HCT116 (cell line): ENCODE measurements around the gene CUX1. TPM values are rescaled to one million over a fixed set of nuclear protein-coding genes. Genes with fewer than 3 reads are reported as not detected.

Experiments
- ATAC-seq: fragments of 200-7000 bp; cut with Tn5 transposase; 2 replicates; pipeline ENCODE4 v1.9.1; 2020; ENCODE audit warnings: mild to moderate bottlenecking, moderate library complexity
- BruUV-seq: library from RNA; stranded (reverse); fragments of 400-500 nt; replicated peaks from 2 replicates; lab custom pipeline; 2021; lab: Mats Ljungman, UMichigan
- CTCF ChIA-PET: fragments of 300-600 bp; sonication (Branson Sonifier 250); formaldehyde crosslinking; loops from one replicate; lab custom pipeline; 2021; ENCODE audit warnings: antibody characterized with exemption; lab: Charles Lee
- POLR2A ChIA-PET: fragments of 300-600, 350-600 bp; sonication (Branson Sonifier 250); formaldehyde crosslinking; loops from one replicate; lab custom pipeline; 2021; ENCODE audit warnings: antibody characterized with exemption; lab: Charles Lee
- RAD21 ChIA-PET, 2 experiments: fragments of 300-600 bp; sonication (Branson Sonifier 250); formaldehyde crosslinking; loops; one replicate each; lab custom pipeline; 2023; ENCODE audit warnings: low total read pairs in 2 of 2; ENCODE audit not compliant: uncharacterized antibody in 2 of 2, unreplicated experiment in 2 of 2, low non-redundant PET in 1 of 2; lab: Charles Lee
- DNase-seq: peaks from one replicate; pipeline ENCODE4 v3.0.0-alpha.2; 2010; ENCODE audit warnings: low read depth, low spot score
- H2AFZ ChIP-seq: fragments of 200-600 bp; shearing (Covaris generic), sonication (generic); 2 replicates; pipeline ENCODE4 v1.6.1; 2017; ENCODE audit warnings: low read depth, mixed run types, mixed read lengths, antibody characterized with exemption, low read length; ENCODE audit not compliant: poor library complexity, severe bottlenecking
- H3K27ac ChIP-seq: 2 replicates; pipeline ENCODE4 v1.5.1; 2012; ENCODE audit warnings: low read depth, low read length
- H3K27me3 ChIP-seq: fragments of 200-600 bp; sonication (generic); 2 replicates; pipeline ENCODE4 v1.6.1; 2016; ENCODE audit warnings: mixed run types, low read length, mixed read lengths; ENCODE audit not compliant: insufficient read depth
- H3K36me3 ChIP-seq, 2 experiments: fragments of 200-500 bp in 1 of 2; fragments of 200-600 bp in 1 of 2; sonication (Bioruptor generic) in 1 of 2; sonication (generic) in 1 of 2; 2 replicates each; pipeline versions ENCODE4 v1.5.1 to v1.6.1; 2014 to 2016; ENCODE audit warnings: low read length in 2 of 2, inconsistent platforms in 1 of 2, mixed read lengths in 1 of 2, mixed run types in 1 of 2; ENCODE audit not compliant: insufficient read depth in 2 of 2, control insufficient read depth in 1 of 2
- H3K4me1 ChIP-seq, 2 experiments: fragments of 200-600 bp in 1 of 2; sonication (generic) in 1 of 2; 2 replicates each; pipeline versions ENCODE4 v1.5.1 to v1.6.1; 2012 to 2017; ENCODE audit warnings: low read length in 2 of 2, inconsistent platforms in 1 of 2, mild to moderate bottlenecking in 1 of 2, mixed read lengths in 1 of 2, mixed run types in 1 of 2, moderate library complexity in 1 of 2; ENCODE audit not compliant: insufficient read depth in 2 of 2, control insufficient read depth in 1 of 2
- H3K4me2 ChIP-seq: fragments of 200-600 bp; sonication (generic); 2 replicates; pipeline ENCODE4 v1.6.1; 2017; ENCODE audit warnings: mixed run types, low read length, mixed read lengths
- H3K4me3 ChIP-seq, 2 experiments: fragments of 200-600 bp in 1 of 2; sonication (generic) in 1 of 2; replicated peaks in 1 of 2; 2 replicates each; pipeline ENCODE4 v1.5.1; 2011 to 2016; ENCODE audit warnings: low read length in 2 of 2, control low read depth in 1 of 2, low read depth in 1 of 2, mild to moderate bottlenecking in 1 of 2, mixed read lengths in 1 of 2, mixed run types in 1 of 2
- H3K79me2 ChIP-seq: fragments of 200-600 bp; sonication (generic); 2 replicates; pipeline ENCODE4 v1.6.1; 2017; ENCODE audit warnings: mild to moderate bottlenecking, mixed run types, low read length, moderate library complexity, mixed read lengths; ENCODE audit not compliant: insufficient read depth
- H3K9ac ChIP-seq: fragments of 200-600 bp; sonication (generic); 2 replicates; pipeline ENCODE4 v1.6.1; 2016; ENCODE audit warnings: low read length, mixed read lengths
- H3K9me2 ChIP-seq: fragments of 200-600 bp; sonication (generic), shearing (Covaris generic); 2 replicates; pipeline ENCODE4 v1.6.1; 2017; ENCODE audit warnings: mixed run types, mild to moderate bottlenecking, moderate library complexity; ENCODE audit not compliant: insufficient read depth
- H3K9me3 ChIP-seq, 2 experiments: fragments of 200-500 bp in 1 of 2; fragments of 200-600 bp in 1 of 2; sonication (Bioruptor generic) in 1 of 2; sonication (generic) in 1 of 2; 2 replicates each; pipeline ENCODE4 v1.6.1; 2014 to 2017; ENCODE audit warnings: low read length in 2 of 2, mixed read lengths in 2 of 2, inconsistent platforms in 1 of 2, low read depth in 1 of 2, mild to moderate bottlenecking in 1 of 2, mixed run types in 1 of 2, moderate library complexity in 1 of 2; ENCODE audit not compliant: control insufficient read depth in 1 of 2, insufficient read depth in 1 of 2
- H4K20me1 ChIP-seq: fragments of 200-600 bp; sonication (generic), shearing (Covaris generic); 2 replicates; pipeline ENCODE4 v1.6.1; 2017; ENCODE audit warnings: mixed run types, mild to moderate bottlenecking, moderate library complexity; ENCODE audit not compliant: insufficient read depth
- ATF3 ChIP-seq: IDR thresholded peaks from 2 replicates; pipeline ENCODE4 v1.6.1; 2012
- CBX3 ChIP-seq: IDR thresholded peaks from 2 replicates; pipeline ENCODE4 v1.6.1; 2012; ENCODE audit warnings: low read depth
- CEBPB ChIP-seq: IDR thresholded peaks from 2 replicates; pipeline ENCODE4 v1.6.1; 2012; ENCODE audit warnings: low read depth
- CTCF ChIP-seq, 3 experiments: fragments of 200-600 bp in 1 of 3; sonication (generic) in 1 of 3; IDR thresholded peaks in 2 of 3; conservative IDR thresholded peaks in 1 of 3; 2 replicates each; pipeline ENCODE4 v1.5.1; 2012 to 2017; ENCODE audit warnings: low read depth in 2 of 3, low read length in 2 of 3, antibody characterized with exemption in 1 of 3, borderline replicate concordance in 1 of 3, control low read depth in 1 of 3, mild to moderate bottlenecking in 1 of 3, mixed read lengths in 1 of 3, mixed run types in 1 of 3, moderate library complexity in 1 of 3; ENCODE audit not compliant: insufficient read depth in 1 of 3
- EGR1 ChIP-seq: IDR thresholded peaks from 2 replicates; pipeline ENCODE4 v1.6.1; 2012; ENCODE audit warnings: low read depth
- ELF1 ChIP-seq: IDR thresholded peaks from 2 replicates; pipeline ENCODE4 v1.6.1; 2012; ENCODE audit warnings: low read depth, borderline replicate concordance
- EZH2phosphoT487 ChIP-seq: fragments of 200-600 bp; IDR thresholded peaks from 2 replicates; pipeline ENCODE4 v1.6.1; 2018; ENCODE audit warnings: antibody characterized with exemption, borderline replicate concordance
- FOSL1 ChIP-seq: IDR thresholded peaks from 2 replicates; pipeline ENCODE4 v1.6.1; 2012; ENCODE audit warnings: low read depth
- JUND ChIP-seq: IDR thresholded peaks from 2 replicates; pipeline ENCODE4 v1.6.1; 2012
- POLR2A ChIP-seq: IDR thresholded peaks from 2 replicates; pipeline ENCODE4 v1.7.0; 2011; ENCODE audit warnings: borderline replicate concordance; ENCODE audit not compliant: insufficient read depth, insufficient read length; ENCODE audit errors: extremely low read depth
- POLR2AphosphoS5 ChIP-seq: IDR thresholded peaks from 2 replicates; pipeline ENCODE4 v1.6.1; 2011; ENCODE audit warnings: mild to moderate bottlenecking, low read depth, low read length, moderate library complexity
- RAD21 ChIP-seq: IDR thresholded peaks from 2 replicates; pipeline ENCODE4 v1.6.1; 2012; ENCODE audit warnings: low read depth, mild to moderate bottlenecking
- REST ChIP-seq: IDR thresholded peaks from 2 replicates; pipeline ENCODE4 v1.6.1; 2012; ENCODE audit warnings: low read depth
- SIN3A ChIP-seq: IDR thresholded peaks from 2 replicates; pipeline ENCODE4 v1.6.1; 2012; ENCODE audit warnings: low read depth
- SRF ChIP-seq: IDR thresholded peaks from 2 replicates; pipeline ENCODE4 v1.6.1; 2012; ENCODE audit warnings: low read depth
- YY1 ChIP-seq: IDR thresholded peaks from 2 replicates; pipeline ENCODE4 v1.6.1; 2011; ENCODE audit warnings: low read length, low read depth, moderate library complexity, mild to moderate bottlenecking; ENCODE audit not compliant: insufficient replicate concordance; ENCODE audit errors: extremely low read depth
- ZBTB33 ChIP-seq: IDR thresholded peaks from 2 replicates; pipeline ENCODE4 v1.6.1; 2011; ENCODE audit warnings: mild to moderate bottlenecking, low read length, moderate library complexity; ENCODE audit not compliant: insufficient replicate concordance; ENCODE audit errors: extremely low read depth
- ZFX ChIP-seq: fragments of 450-650 bp; IDR thresholded peaks from 2 replicates; pipeline ENCODE4 v1.6.1; 2017
- ZNF274 ChIP-seq: fragments of 200-500 bp; sonication (Bioruptor generic); IDR thresholded peaks from 2 replicates; pipeline ENCODE4 v1.6.1; 2014; ENCODE audit warnings: mild to moderate bottlenecking, low read depth, low read length, inconsistent platforms
- intact Hi-C: fragments of 100-400 bp; cut with micrococcal nuclease; formaldehyde crosslinking; loops from 2 replicates; pipeline ENCODE4 v1.10.0; 2022
- total RNA-seq: library from RNA; stranded (reverse); gene quantifications from one replicate; pipeline ENCODE4 v1.2.1, GENCODE V29; 2021; ENCODE audit not compliant: unreplicated experiment

CUX1 gene
- total RNA-seq, 1 experiment from 2014 or later = 68.9 TPM

GRCh38 chr7:101921061-101921460 is 103.6 kb downstream of the CUX1 start:
- no peaks in the 10 kb centered on the region for H3K9me3 ChIP-seq
- TF ChIP-seq EGR1 (no peak), CEBPB (no peak), POLR2AphosphoS5 (no peak), YY1 (no peak), ZNF274 (no peak), EZH2phosphoT487 (no peak), SIN3A (no peak), ZFX (no peak), RAD21 (no peak), JUND (no peak), ATF3 (no peak), SRF (no peak), FOSL1 (no peak), CTCF (IDR thresholded peaks at IDR 0.05 in 2 of 3, conservative IDR thresholded peaks at IDR 0.05 in 1 of 3; ENCODE audit: borderline replicate concordance in 1 of 3, insufficient read depth in 1 of 3, low read depth in 2 of 3, low read length in 2 of 3) (no peak), ELF1 (no peak), ZBTB33 (no peak), CBX3 (no peak), POLR2A (no peak), REST (no peak)
- intact Hi-C loops = no loop called here
- no peak overlapping the region for H3K4me2 ChIP-seq
- peaks cover 5 to 6% of the 10 kb centered on the region in 2 experiments; a peak in 3 of 4 replicates for H3K36me3 ChIP-seq
- no peak overlapping the region for H2AFZ ChIP-seq
- H3K4me3 ChIP-seq = no peak overlapping the region
- ChIA-PET POLR2A (no interaction called here), RAD21 (no interaction called here), CTCF (no interaction called here)
- no peaks in the 10 kb centered on the region for H4K20me1 ChIP-seq
- BruUV-seq = no TSS peak
- H3K79me2 ChIP-seq = peaks cover 49% of the 10 kb centered on the region
- ATAC-seq (no peak), DNase-seq (no peak)
- H3K27me3 ChIP-seq = no peaks in the 10 kb centered on the region
- H3K27ac ChIP-seq = no peak overlapping the region
- no peaks in the 10 kb centered on the region for H3K9me2 ChIP-seq
- H3K9ac ChIP-seq = no peak overlapping the region
- peaks cover 20 to 52% of the 10 kb centered on the region in 2 experiments for H3K4me1 ChIP-seq
